Mammary epithelial cell (primary cell): ENCODE data around the gene ELOVL6.

Experiments used
- CTCF ChIP-seq, 2 donors: IDR thresholded peaks in 1 of 2; conservative IDR thresholded peaks in 1 of 2; 2 replicates each; pipeline ENCODE4 v1.5.1; 2011 to 2012; ENCODE audit warnings: inconsistent platforms in 2 of 2, low read length in 2 of 2, mild to moderate bottlenecking in 2 of 2, control low read depth in 1 of 2, low read depth in 1 of 2; ENCODE audit not compliant: insufficient read depth in 1 of 2; ENCODE audit errors: extremely low read depth in 1 of 2
- EZH2 ChIP-seq: IDR thresholded peaks from 2 replicates; pipeline ENCODE4 v1.6.1; 2012; ENCODE audit warnings: low read length, inconsistent platforms, borderline replicate concordance

- no peak for TF ChIP-seq CTCF (conservative IDR thresholded peaks at IDR 0.05 in 1 of 2, IDR thresholded peaks at IDR 0.05 in 1 of 2; ENCODE audit: extremely low read depth in 1 of 2, insufficient read depth in 1 of 2, low read depth in 1 of 2, low read length in 2 of 2)
- no peak for TF ChIP-seq EZH2
Observed at GRCh38 chr4:109996526-109996925, 201.9 kb downstream of the ELOVL6 start.
